Inferior parietal cortex (tissue), 1 donor: ENCODE results near the gene C2CD3.
"Not testable (repeated sequence)": the region's sequence is repeated elsewhere in the genome, so short reads cannot be mapped to it uniquely, and the experiment has no call there.

Source experiments
- DNase-seq: peaks from one replicate; pipeline ENCODE4 v3.0.0-alpha.2; 2016; ENCODE audit errors: extremely low spot score

Gene C2CD3

DNA sequence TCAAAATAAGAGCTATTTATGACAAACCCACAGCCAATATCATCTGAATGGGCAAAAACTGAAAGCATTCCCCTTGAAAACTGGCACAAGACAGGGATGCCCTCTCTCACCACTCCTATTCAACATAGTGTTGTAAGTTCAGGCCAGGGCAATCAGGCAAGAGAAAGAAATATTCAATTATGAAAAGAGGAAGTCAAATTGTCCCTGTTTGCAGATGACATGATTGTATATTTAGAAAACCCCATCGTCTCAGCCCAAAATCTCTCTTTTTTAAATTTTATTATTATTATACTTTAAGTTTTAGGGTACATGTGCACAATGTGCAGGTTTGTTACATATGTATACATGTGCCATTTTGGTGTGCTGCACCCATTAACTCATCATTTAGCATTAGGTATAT is 107.2 kb downstream of the C2CD3 start:
- DNase-seq = not testable (repeated sequence)

DNA sequence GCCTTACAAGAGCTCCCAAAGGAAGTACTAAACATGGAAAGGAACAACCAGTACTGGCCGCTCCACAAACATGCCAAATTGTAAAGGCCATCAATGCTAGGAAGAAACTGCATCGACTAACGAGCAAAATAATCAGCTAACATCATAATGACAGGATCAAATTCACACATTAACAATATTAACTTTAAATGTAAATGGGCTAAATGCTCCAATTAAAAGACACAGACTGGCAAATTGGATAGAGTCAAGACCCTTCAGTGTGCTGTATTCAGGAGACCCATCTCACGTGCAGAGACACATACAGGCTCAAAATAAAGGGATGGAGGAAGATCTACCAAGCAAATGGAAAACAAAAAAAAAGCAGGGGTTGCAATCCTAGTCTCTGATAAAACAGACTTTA is 109.2 kb downstream of the C2CD3 start:
- DNase-seq = not testable (repeated sequence)

DNA sequence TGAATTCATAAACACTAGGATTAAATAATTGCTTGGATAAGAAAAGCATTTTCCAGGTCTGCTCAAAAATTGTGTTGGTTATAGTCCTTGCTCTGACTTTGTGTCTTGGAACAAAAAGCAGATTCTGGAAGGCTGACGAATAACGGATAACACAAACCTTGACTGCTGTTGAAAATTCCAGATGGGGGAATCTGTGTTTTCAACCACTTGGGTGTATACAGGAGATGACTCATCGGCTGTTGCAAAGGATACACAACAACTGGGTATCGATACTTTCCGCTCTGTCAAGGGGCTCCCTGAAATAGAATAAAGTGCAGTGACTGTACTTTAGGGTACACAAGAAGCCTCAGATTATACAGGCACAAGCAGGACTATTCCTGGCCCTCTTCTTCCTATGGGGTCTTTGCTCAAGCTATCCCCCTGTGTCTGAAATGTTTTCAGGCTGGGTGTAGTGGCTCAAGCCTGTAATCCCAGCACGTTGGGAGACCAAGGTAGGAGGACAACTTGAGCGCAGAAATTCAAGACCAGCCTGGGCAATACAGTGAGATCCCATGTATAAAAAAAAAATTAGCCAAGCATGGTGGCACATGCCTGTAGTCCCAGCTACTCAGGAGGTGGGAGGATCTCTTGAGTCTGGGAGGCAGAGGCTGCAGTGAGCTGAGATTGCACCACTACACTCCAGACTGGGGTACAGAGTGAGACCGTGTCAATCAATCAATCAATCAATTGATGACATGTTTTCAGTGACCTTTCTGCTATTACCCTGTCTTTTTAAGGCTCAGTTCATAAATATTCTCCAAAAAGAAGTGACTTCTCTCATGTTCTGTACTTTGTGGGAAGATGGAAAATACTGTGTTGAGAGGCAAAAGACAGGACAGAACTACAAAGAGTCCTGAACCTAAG is 113.3 kb downstream of the C2CD3 start:
- no peak for DNase-seq

GRCh38 chr11:74055938-74056337 is 114.9 kb downstream of the C2CD3 start:
- DNase-seq = no peak

- DNase-seq = no peak
Observed at GRCh38 chr11:74050465-74050864, 120.3 kb downstream of the C2CD3 start.

DNA sequence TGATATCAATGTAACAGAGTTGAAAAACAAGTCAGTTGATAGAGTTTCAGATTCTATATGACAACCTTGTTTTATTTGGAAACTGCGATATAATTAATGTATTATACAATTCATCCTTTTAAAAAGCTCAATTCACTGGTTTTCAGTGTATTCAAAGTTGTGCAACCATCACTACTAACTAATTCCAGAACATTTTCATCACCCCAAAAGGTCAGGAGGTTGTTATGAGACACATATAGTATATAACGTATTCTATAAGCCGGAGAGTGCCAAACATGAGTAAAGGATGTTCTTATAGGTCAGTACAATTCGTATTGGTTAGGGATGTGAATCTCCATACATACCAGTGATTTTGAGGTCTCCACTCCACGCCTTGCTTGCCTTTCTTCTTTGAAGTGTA is 121.8 kb downstream of the C2CD3 start:
- no peak for DNase-seq

DNA sequence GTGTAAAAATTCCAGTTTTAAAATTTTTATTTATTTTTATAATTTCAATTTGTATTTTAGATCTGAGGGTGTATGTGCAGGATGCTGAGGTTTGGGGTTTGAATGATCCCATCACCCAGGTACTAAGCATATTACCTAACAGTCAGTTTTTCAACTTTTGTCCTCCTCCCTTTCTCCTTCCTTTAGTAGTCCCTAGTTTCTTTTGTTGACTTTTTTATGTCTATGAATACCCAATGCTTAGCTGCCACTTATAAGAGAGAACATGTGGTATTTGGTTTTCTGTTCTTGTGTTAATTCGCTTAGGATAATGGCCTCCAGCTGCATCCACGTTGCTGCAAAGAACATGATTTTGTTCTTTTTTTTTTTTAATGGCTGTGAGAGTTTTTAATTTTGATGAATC is 126.3 kb downstream of the C2CD3 start:
- DNase-seq = no peak

DNA sequence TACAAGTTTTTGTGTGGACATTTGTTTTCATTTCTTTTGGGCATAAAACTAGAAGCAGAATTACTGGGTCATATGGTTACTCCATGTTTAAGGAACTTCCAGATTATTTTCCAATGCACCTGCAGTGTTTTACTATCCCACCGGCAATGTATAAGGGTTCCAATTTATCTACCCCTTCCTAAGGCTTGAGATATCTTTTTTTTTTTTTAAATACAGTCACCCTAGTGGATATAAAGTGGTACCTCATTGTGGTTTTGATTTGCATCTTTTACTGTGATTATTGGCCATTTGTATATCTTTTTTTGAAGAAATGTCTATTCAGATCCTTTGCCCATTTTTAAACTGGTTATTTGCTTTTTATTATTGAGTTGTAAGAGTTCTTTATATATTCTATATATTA is 127.4 kb downstream of the C2CD3 start:
- DNase-seq = no peak

GRCh38 chr11:74037309-74037708 is 133.5 kb downstream of the C2CD3 start:
- no peak for DNase-seq

DNA sequence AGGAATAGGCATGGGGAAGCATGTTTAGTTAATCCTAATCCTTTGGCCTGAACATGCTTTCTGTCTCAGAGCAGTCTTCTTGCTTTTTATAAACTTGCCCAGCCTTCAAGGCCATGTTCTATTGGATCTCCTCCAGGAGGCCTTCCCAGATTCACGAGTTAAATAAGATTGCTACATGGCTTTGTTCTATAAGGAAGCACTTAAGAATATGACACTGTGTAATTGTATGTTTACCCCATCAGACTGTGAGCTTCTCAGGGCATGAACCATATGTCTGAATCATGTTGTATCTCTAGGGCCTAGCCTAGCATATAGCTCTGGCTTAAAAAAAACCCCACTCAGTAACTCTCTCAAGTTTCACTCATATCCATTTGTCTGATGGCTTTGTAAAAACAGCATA is 135.5 kb downstream of the C2CD3 start:
- DNase-seq = no peak

- no peak for DNase-seq
Observed at GRCh38 chr11:74033046-74033445, 137.8 kb downstream of the C2CD3 start.

DNA sequence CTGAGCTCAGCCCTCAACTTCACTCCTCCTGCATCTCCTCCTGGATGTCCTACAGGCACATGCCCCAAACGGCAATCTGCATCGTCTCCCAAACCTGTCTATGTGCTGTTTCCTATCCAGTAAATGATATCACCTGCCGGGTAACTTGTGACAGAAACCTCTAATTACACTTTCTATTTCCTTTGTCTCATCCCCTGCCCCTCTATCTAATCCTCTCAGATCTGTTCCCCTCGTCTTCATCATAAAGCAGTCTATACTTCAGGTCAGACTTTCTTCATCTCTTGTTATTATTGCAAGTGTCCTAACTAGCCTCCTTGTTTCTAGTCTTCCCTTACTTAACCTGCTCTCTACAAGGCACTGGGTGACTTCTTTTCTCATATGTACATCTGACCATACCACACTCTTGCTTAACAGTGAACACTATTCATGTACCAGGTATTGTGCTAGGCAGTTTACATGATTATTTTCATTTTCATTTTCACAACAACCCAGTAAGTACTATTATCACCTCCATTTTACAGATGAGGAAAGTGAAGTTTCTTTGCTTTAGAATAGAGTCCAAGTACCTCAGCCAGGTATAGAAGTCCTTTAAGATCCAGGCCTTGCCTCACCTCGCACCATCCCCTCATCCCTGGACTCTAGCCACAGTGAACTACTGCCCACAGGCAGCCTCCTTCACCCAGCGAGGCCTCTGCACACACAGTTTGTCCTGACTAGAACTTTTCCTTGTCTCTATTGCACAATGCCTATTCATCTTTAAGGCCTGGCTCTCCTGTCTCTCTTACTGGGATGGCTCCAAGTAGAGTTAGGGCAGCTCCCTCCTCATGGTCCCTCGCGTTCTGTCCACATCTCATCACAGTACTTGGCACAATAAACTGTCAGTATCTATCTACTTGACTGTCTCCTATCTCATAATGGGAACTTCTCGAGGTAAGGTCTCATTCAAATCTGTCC is 139.8 kb downstream of the C2CD3 start:
- DNase-seq = no peak

DNA sequence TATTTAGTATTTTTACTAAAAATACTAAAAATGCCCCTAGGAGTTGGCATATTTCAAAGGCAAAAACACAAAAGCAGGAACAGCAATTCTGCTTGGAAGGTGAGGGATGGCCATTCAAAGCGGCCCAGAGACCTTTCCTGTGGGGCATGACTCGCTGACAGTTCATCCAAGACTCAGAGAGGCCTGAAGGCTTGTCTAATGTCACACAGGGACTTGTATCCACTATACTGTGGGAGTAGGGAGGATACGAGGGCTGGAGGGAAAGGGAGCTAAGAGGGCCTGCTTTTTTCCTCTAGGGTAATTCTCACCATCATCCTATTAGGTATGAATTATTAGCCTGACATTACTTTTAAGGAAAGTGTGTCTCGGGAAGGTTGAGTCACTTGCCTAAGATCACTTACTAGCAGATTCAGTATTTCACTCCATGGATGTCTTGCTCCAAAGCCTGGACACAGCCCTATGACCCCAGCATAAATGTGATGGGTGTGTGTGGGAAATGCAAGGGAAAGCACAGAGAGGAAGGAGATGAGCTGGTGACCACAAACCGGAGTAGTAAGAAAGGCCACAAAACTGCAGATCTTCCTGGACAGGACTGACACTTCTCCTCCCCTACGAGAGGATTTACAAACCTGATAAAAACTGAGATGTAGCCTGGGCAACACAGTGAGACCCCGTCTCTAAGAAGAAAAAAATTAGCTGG is 145.2 kb downstream of the C2CD3 start:
- DNase-seq = no peak

- no peak for DNase-seq
Observed at GRCh38 chr11:74024261-74025029, 146.4 kb downstream of the C2CD3 start.

GRCh38 chr11:74023276-74023675 is 147.5 kb downstream of the C2CD3 start:
- DNase-seq = no peak

GRCh38 chr11:74022546-74022945 is 148.3 kb downstream of the C2CD3 start:
- DNase-seq = no peak

- no peak for DNase-seq
Observed at GRCh38 chr11:74021998-74022397, 148.8 kb downstream of the C2CD3 start.

GRCh38 chr11:74020539-74020938 is 150.3 kb downstream of the C2CD3 start:
- DNase-seq = no peak

DNA sequence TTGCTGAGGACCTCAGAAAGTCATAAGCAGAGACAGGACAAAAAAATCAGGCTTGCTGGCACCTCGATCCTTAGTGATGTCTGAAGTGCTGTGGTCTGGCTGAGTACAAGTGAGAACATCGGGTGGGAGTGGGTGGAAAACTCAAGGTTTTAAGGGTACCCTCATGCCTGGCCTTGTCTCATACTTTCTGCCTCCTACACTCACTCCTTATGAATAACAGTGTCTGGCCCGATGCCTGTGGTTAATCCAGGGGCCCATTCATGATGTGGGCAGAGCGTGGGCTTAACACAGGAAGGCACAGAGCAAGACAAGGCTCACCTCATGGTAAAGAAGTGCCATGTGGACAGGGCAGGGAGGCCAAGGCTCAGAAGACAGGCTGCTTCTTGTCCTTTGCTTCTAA is 150.9 kb downstream of the C2CD3 start:
- DNase-seq = no peak

DNA sequence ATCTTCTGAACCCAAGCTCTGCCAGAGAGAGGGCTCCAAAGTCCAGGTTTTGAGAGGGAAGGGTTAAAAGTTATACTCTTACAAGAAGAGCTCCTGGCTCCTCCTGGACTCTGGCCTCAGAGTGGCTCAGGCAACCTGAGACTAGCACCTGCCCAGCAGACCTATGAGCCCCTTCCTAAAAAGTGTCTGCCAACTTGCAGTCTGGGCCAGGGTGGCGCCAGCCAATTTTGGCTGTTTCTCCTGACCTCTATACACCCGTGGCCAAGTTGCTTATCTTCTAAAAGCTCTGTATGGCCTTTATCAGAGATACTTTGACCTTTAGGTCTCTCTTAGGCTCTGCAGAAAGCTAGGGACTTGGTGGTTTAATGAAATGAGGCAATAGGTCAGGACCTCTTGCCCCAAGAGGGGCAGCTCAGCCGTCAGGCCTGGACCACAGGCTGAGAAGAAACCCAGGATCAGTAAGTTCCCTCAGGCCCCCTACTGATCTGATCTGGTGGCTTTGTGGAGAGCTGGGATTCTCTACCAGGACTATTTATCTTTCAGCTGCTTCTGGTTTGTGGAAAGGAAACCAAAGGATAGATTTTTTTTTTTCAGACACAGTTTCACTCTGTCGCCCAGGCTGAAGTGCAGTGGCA is 151.6 kb downstream of the C2CD3 start:
- DNase-seq = no peak
